Neural cell (in vitro differentiated cells): ENCODE data around the gene ZSWIM6. TPM values are rescaled to one million over a fixed set of nuclear protein-coding genes. Genes with fewer than 3 reads are reported as not detected.

ENCODE experiments used
- H2AFZ ChIP-seq: fragments of 200-600, 300-800 bp; sonication (generic), shearing (Covaris generic); 2 replicates; pipeline ENCODE4 v1.6.0; 2014; ENCODE audit warnings: low read depth, mild to moderate bottlenecking, antibody characterized with exemption, low read length, moderate library complexity
- H3F3A ChIP-seq: fragments of 200-600 bp; shearing (Covaris generic); 2 replicates; pipeline ENCODE4 v1.6.1; 2016; ENCODE audit warnings: mild to moderate bottlenecking, moderate library complexity, mixed read lengths, antibody characterized with exemption, low read length; ENCODE audit not compliant: insufficient read depth, poor library complexity, severe bottlenecking
- H3K27ac ChIP-seq: fragments of 200-600, 300-800 bp; sonication (generic), shearing (Covaris generic); 2 replicates; pipeline ENCODE4 v1.5.1; 2014; ENCODE audit warnings: mild to moderate bottlenecking, low read length, moderate library complexity
- H3K27me3 ChIP-seq: fragments of 300-800, 200-600 bp; sonication (generic), shearing (Covaris generic); 2 replicates; pipeline ENCODE4 v1.6.0; 2014; ENCODE audit warnings: mild to moderate bottlenecking, low read depth, low read length, moderate library complexity; ENCODE audit not compliant: insufficient read depth
- H3K36me3 ChIP-seq: fragments of 300-800, 200-600 bp; sonication (generic), shearing (Covaris generic); 2 replicates; pipeline ENCODE4 v1.5.1; 2014; ENCODE audit warnings: mild to moderate bottlenecking, antibody characterized with exemption, low read length, moderate library complexity; ENCODE audit not compliant: insufficient read depth
- H3K4me2 ChIP-seq: fragments of 300-800, 200-600 bp; sonication (generic), shearing (Covaris generic); 2 replicates; pipeline ENCODE4 v1.6.0; 2014; ENCODE audit warnings: mild to moderate bottlenecking, low read length
- H3K4me3 ChIP-seq: fragments of 300-800, 200-600 bp; sonication (generic), shearing (Covaris generic); 2 replicates; pipeline ENCODE4 v1.5.1; 2014; ENCODE audit warnings: mild to moderate bottlenecking, low read length, moderate library complexity
- H3K79me2 ChIP-seq: fragments of 200-600 bp; shearing (Covaris generic); replicated peaks from 2 replicates; pipeline ENCODE4 v1.6.0; 2014; ENCODE audit warnings: mild to moderate bottlenecking, low read length, moderate library complexity; ENCODE audit not compliant: insufficient read depth
- H3K9ac ChIP-seq: fragments of 300-800, 200-600 bp; sonication (generic), shearing (Covaris generic); 2 replicates; pipeline ENCODE4 v1.6.1; 2016; ENCODE audit warnings: mild to moderate bottlenecking, low read length, mixed read lengths
- H3K9me2 ChIP-seq: fragments of 200-600 bp; shearing (Covaris generic); 2 replicates; pipeline ENCODE4 v1.6.1; 2016; ENCODE audit warnings: mild to moderate bottlenecking, low read length, mixed read lengths; ENCODE audit not compliant: insufficient read depth
- H3K9me3 ChIP-seq: fragments of 200-600, 300-800 bp; sonication (generic), shearing (Covaris generic); 2 replicates; pipeline ENCODE4 v1.6.1; 2016; ENCODE audit warnings: mild to moderate bottlenecking, mixed run types, low read length, moderate library complexity, mixed read lengths
- H4K20me1 ChIP-seq: fragments of 200-600 bp; shearing (Covaris generic); 2 replicates; pipeline ENCODE4 v1.6.1; 2016; ENCODE audit warnings: mild to moderate bottlenecking, mixed run types; ENCODE audit not compliant: insufficient read depth
- CTCF ChIP-seq: fragments of 450-650 bp; IDR thresholded peaks from 2 replicates; pipeline ENCODE4 v1.5.1; 2014; ENCODE audit warnings: antibody characterized with exemption, mild to moderate bottlenecking, moderate library complexity; ENCODE audit not compliant: poor library complexity, severe bottlenecking
- EP300 ChIP-seq: fragments of 450-650 bp; conservative IDR thresholded peaks from 2 replicates; pipeline ENCODE4 v1.6.1; 2014; ENCODE audit warnings: antibody characterized with exemption, mild to moderate bottlenecking, moderate library complexity; ENCODE audit not compliant: poor library complexity, severe bottlenecking
- EZH2 ChIP-seq: fragments of 200-600, 300-800 bp; shearing (Covaris generic), sonication (generic); IDR thresholded peaks from 2 replicates; pipeline ENCODE4 v1.6.1; 2014; ENCODE audit warnings: antibody characterized with exemption, low read length, borderline replicate concordance, mild to moderate bottlenecking; ENCODE audit not compliant: insufficient read depth, poor library complexity, severe bottlenecking
- MXI1 ChIP-seq: fragments of 450-650 bp; conservative IDR thresholded peaks from 2 replicates; pipeline ENCODE4 v1.6.1; 2014; ENCODE audit warnings: antibody characterized with exemption, mild to moderate bottlenecking; ENCODE audit not compliant: poor library complexity, severe bottlenecking
- POLR2AphosphoS5 ChIP-seq: IDR thresholded peaks from 2 replicates; pipeline ENCODE4 v1.6.1; 2012
- RAD21 ChIP-seq: fragments of 450-650 bp; conservative IDR thresholded peaks from 2 replicates; pipeline ENCODE4 v1.6.1; 2014; ENCODE audit warnings: antibody characterized with exemption, mild to moderate bottlenecking, moderate library complexity
- REST ChIP-seq: IDR thresholded peaks from 2 replicates; pipeline ENCODE4 v1.6.1; 2012; ENCODE audit warnings: borderline replicate concordance
- SMC3 ChIP-seq: fragments of 450-650 bp; conservative IDR thresholded peaks from 2 replicates; pipeline ENCODE4 v1.6.1; 2014; ENCODE audit warnings: antibody characterized with exemption, mild to moderate bottlenecking, moderate library complexity; ENCODE audit not compliant: poor library complexity
- TAF1 ChIP-seq: IDR thresholded peaks from 2 replicates; pipeline ENCODE4 v1.6.1; 2012; ENCODE audit warnings: low read depth
- polyA plus RNA-seq: library from polyadenylated mRNA; depleted of rRNA; stranded (reverse); fragments of >200 nt; gene quantifications from 2 replicates; pipeline ENCODE4 v1.2.3, GENCODE V29; 2014

Gene ZSWIM6
- polyA plus RNA-seq, 1 donor from 2014 or later = 43.6 TPM

- Histone ChIP-seq H4K20me1 (no peaks in the 10 kb centered on the region), H3K79me2 (no peaks in the 10 kb centered on the region), H3K36me3 (peaks cover 17% of the 10 kb centered on the region), H3K27ac (no peak overlapping the region), H3K27me3 (no peaks in the 10 kb centered on the region), H3K4me3 (no peak overlapping the region), H3K9me3 (no peaks in the 10 kb centered on the region), H3F3A (no peaks in the 10 kb centered on the region), H3K4me2 (no peak overlapping the region), H2AFZ (no peak overlapping the region), H3K9ac (no peak overlapping the region), H3K9me2 (no peaks in the 10 kb centered on the region)
- no peak for TF ChIP-seq CTCF
- TF ChIP-seq MXI1 = no peak
- no peak for TF ChIP-seq SMC3
- no peak for TF ChIP-seq REST
- TF ChIP-seq EP300 = no peak
- TF ChIP-seq POLR2AphosphoS5 = no peak
- TF ChIP-seq TAF1 = no peak
- no peak for TF ChIP-seq RAD21
- TF ChIP-seq EZH2 = no peak
These were observed 204.9 kb downstream of the ZSWIM6 start for GRCh38 chr5:61536922-61537321.

GRCh38 chr5:61538722-61539501 lies 206.9 kb downstream of the ZSWIM6 start:
- Histone ChIP-seq H2AFZ (no peak overlapping the region), H4K20me1 (no peaks in the 10 kb centered on the region), H3K79me2 (no peaks in the 10 kb centered on the region), H3K36me3 (peaks cover 26% of the 10 kb centered on the region), H3K9me3 (no peaks in the 10 kb centered on the region), H3F3A (no peaks in the 10 kb centered on the region), H3K4me2 (no peak overlapping the region), H3K4me3 (no peak overlapping the region), H3K9ac (no peak overlapping the region), H3K9me2 (no peaks in the 10 kb centered on the region), H3K27me3 (no peaks in the 10 kb centered on the region), H3K27ac (no peak overlapping the region)
- no peak for TF ChIP-seq POLR2AphosphoS5
- no peak for TF ChIP-seq TAF1
- no peak for TF ChIP-seq SMC3
- no peak for TF ChIP-seq REST
- no peak for TF ChIP-seq EP300
